ENCODE measurements around the gene KCNQ1. TPM values are rescaled to one million over a fixed set of nuclear protein-coding genes. Genes with fewer than 3 reads are reported as not detected.

KCNQ1 gene
- total RNA-seq, 1 experiment from 2014 or later, result 0.71 TPM

- in situ Hi-C loops (cut with HindIII; ENCODE audit: low pct_unique_long_range_greater_than_20kb, low sequenced_read_pairs), result no loop called here
- DNase-seq (ENCODE audit: low read depth, low spot score), result no peak
Observed at GRCh38 chr11:2781408-2782274, 336.8 kb downstream of the KCNQ1 start.

- in situ Hi-C loops (cut with HindIII; ENCODE audit: low pct_unique_long_range_greater_than_20kb, low sequenced_read_pairs), result no loop called here
- no peak for DNase-seq (ENCODE audit: low read depth, low spot score)
Observed at GRCh38 chr11:2782769-2783168, 338.0 kb downstream of the KCNQ1 start.

GRCh38 chr11:2783536-2784082 lies 338.8 kb downstream of the KCNQ1 start:
- in situ Hi-C loops (cut with HindIII; ENCODE audit: low pct_unique_long_range_greater_than_20kb, low sequenced_read_pairs), result no loop called here
- DNase-seq (ENCODE audit: low read depth, low spot score), result no peak

DNA sequence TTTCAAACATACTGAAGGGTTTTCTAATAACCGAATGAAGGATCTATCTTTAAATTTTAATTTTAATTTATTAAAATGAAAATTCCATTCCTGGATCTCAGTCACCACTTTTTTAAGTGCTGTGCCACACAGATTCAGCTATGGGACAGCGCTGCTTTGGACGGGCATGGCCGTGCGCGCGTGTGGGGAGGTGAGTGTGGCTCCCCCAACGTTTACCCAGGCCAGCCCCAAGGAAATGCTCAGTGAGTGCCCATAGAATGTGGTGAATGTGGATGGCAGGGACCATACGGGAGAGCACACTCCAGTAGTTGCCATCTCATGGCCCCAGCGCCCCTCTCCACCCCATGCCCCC lies 343.0 kb downstream of the KCNQ1 start:
- in situ Hi-C loops (cut with HindIII; ENCODE audit: low pct_unique_long_range_greater_than_20kb, low sequenced_read_pairs), result no loop called here
- no peak for DNase-seq (ENCODE audit: low read depth, low spot score)

DNA sequence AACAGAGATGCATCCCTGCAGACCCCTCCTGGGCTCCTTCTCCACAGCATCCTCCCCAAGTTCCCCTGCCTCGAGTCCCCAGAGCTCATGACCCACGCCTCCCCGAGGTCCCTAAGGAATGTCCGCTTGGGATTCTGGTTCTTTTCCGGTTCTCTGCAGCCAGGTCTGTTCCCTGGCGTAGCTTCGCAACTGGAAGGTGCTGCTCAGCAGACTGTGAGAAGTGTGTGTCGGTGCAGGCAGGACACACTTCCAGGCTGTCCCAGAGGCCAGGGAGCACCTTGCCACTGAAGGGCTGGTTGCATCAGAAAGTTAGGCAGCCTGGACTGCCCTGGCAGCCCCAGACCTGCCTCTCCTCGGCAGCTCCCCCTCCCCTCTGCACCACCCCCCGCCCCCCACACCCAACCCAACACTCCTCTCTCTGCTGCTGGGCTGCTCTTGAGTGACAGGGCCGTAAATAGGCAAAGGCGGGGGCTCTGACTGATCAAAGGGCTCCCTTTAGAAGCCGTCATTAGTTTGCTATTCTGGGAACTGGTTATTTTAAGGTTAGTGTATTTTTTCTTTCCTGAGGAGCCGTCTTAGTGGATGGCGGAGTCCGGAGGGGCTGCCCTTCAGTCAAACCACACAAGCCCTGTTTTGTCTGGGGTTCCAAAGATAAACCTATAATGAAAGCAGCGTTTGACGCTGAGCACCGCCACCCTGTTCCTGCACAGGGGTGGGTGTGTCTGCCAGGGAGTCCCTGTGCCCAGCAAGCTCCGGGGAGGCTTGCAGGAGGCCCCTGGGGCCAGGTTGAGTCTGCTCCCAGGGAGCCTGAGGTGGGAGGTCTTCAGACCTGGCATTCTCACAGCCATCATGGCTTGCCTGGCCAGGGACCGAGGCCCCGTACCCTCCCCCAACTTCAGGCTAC lies 343.6 kb downstream of the KCNQ1 start:
- in situ Hi-C loops (cut with HindIII; ENCODE audit: low pct_unique_long_range_greater_than_20kb, low sequenced_read_pairs), result no loop called here
- no peak for DNase-seq (ENCODE audit: low read depth, low spot score)

- in situ Hi-C loops (cut with HindIII; ENCODE audit: low pct_unique_long_range_greater_than_20kb, low sequenced_read_pairs), result no loop called here
- no peak for DNase-seq (ENCODE audit: low read depth, low spot score)
Observed at GRCh38 chr11:2789331-2789730, 344.5 kb downstream of the KCNQ1 start.

DNA sequence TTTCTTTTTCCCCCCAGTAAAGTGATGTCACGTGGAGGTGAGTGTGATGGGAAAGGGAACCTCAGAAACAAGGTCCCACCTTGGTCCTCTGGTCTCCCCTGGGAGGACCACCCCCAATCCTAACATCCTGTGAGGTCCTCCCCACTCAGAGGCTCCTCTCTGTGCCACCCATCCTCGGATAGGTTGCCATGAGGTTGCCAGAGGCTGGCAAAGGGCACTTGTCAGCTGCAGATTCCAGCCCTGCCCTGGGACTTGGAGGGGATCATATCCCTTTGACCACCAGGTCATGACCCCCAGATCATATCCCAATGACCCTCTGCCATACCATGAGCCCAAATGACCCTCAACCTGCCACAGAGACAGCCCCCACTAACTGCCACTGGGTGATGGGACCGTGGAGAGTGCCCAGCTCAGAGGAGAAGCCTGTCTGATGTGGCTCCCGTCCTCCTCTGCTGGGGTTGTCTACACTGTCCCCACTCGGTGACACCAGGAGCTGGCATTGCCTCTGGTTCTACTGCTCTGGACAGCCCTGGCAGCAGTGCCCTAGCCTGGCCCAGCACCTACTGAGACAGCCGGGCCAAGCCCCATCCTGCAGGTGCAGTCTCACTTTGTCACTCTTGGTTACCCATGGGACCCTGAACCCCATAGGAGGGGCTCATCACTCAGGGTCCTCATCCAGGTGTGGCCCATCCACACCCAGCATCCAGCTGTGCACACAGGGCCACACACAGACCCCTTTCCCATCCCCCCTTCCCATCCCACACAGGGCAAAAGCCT lies 345.2 kb downstream of the KCNQ1 start:
- DNase-seq (ENCODE audit: low read depth, low spot score), result no peak
- in situ Hi-C loops (cut with HindIII; ENCODE audit: low pct_unique_long_range_greater_than_20kb, low sequenced_read_pairs), result no loop called here

GRCh38 chr11:2790568-2790921 lies 345.7 kb downstream of the KCNQ1 start:
- no peak for DNase-seq (ENCODE audit: low read depth, low spot score)
- in situ Hi-C loops (cut with HindIII; ENCODE audit: low pct_unique_long_range_greater_than_20kb, low sequenced_read_pairs), result no loop called here

DNA sequence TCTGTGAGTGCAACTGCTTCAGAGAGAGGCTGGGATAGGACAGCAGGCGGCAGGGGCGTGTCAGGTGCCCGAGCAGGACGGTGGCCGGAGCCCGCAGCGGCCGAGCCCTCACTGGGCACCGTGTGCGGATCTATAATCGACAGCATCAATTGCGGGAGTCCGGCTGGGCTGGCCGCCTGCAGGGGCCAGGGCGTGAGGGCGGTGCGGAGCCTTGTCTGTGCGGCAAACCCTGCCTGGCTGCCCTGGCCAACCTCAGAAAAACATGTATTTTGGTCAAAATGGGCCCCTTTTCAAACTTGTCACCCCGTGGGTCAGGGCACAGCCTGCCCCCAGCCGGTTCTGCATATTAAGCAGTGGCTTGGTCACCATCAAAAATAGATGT lies 346.3 kb downstream of the KCNQ1 start:
- in situ Hi-C loops (cut with HindIII; ENCODE audit: low pct_unique_long_range_greater_than_20kb, low sequenced_read_pairs), result no loop called here
- DNase-seq (ENCODE audit: low read depth, low spot score), result no peak

DNA sequence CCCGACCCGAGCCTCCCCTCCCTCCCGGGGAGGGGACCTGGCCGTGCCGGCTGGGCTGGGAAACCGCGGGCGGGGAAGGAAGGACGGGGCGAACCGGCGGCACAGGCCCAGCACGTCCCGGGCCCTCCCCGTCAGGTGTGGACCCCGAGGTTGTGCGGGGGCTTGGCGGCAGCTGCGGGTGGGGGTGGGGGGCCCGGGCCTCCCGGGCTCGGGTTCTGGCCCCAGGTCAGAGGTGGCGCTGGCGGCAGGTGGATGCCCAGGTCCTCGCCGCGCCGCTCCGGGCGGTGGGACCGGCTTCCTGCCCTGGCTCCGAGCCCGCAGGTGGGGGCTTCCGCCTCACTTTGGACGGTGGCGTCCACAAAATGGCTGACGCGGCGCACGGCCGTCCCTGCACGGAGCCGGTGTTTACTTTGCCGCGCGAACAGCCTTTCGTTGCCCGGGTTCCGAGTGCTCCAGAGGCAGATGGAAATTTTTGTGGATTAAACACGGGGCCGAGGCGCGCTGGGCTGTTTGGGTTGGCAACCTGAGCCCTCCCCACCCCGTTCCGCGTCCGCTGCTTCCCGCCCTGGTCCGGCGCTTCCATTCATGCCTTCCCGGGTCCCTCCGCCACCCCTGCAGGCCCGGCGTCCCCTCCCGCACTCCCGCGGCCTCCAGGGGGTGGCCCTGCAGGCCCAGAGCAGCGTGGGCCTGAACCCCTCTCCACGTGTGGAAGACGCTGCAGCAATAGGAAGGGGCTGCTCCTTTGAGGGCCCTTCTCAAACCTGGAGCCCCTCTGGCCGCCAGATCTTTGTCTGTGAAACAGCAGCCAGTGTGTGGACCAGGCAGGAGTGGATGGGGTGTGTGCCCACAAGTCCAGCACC lies 346.9 kb downstream of the KCNQ1 start:
- DNase-seq (ENCODE audit: low read depth, low spot score), result no peak
- in situ Hi-C loops (cut with HindIII; ENCODE audit: low pct_unique_long_range_greater_than_20kb, low sequenced_read_pairs), result no loop called here

- in situ Hi-C loops (cut with HindIII; ENCODE audit: low pct_unique_long_range_greater_than_20kb, low sequenced_read_pairs), result no loop called here
- no peak for DNase-seq (ENCODE audit: low read depth, low spot score)
Observed at GRCh38 chr11:2792381-2793250, 347.8 kb downstream of the KCNQ1 start.

DNA sequence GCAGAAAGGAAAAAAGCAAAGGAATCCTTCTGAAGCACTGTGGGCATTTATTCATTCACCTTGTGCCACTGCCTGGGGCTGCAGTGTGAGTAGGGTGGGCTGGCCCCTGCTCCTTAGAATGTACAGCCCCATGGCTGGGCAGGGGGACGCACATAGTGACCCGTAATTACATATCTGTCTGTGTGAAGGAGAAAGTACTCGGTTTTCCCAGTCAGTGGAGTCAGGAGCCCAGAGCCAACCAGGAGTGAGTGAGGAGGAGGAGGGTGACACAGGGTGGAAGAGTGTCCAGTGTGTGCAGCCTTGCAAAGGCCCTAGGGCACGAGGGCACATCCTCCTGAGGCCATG lies 348.9 kb downstream of the KCNQ1 start:
- DNase-seq (ENCODE audit: low read depth, low spot score), result no peak

GRCh38 chr11:2794046-2794967 lies 349.5 kb downstream of the KCNQ1 start:
- DNase-seq (ENCODE audit: low read depth, low spot score), result no peak
- in situ Hi-C loops (cut with HindIII; ENCODE audit: low pct_unique_long_range_greater_than_20kb, low sequenced_read_pairs), result no loop called here

More for the DNA sequence above, 348.9 kb downstream of the KCNQ1 start:
- in situ Hi-C loops (cut with HindIII; ENCODE audit: low pct_unique_long_range_greater_than_20kb, low sequenced_read_pairs), result no loop called here

DNA sequence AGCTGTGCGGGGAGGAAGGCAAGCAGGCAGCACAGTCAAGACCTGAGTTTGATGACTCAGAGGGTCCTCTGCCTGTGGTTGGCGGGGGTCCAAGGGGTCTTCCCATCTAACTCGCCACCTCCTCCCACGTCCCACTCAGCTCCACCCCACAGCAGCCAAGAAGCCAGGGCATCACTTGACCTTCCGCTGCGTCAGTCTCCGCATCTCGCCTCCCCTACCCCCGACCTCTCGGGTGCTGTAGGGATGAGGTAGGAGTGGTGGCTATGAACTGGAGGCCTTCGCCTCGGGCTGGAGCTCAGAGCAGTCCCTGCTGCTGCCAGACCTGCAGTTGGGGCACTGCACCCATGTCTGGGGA lies 350.1 kb downstream of the KCNQ1 start:
- no peak for DNase-seq (ENCODE audit: low read depth, low spot score)
- in situ Hi-C loops (cut with HindIII; ENCODE audit: low pct_unique_long_range_greater_than_20kb, low sequenced_read_pairs), result no loop called here

DNA sequence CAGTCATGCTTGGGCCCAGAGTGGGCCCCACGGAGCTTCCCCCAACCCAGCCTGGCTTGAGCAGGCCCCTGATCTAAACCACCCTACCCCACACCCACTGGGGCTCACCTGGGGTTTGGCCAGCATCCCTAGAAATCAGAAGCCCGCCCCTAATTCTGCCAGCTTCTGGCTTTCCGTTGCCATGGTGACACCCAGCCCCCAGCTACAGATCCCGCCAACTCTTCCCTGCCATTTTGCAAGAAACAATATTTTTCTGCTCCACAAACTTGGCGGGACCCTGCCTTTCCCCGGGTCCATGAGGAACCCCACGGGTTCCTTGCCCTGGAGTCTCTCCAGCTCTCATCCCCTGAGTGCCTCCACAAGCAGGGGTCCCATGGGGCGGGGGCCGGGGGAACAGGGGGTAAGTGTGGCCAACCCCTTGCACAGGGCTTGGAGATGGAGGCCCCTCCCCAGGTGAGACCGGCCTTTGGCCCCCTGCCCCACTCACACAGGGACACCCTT lies 350.7 kb downstream of the KCNQ1 start:
- no peak for DNase-seq (ENCODE audit: low read depth, low spot score)
- in situ Hi-C loops (cut with HindIII; ENCODE audit: low pct_unique_long_range_greater_than_20kb, low sequenced_read_pairs), result no loop called here

Measured in SK-MEL-5 (cell line).